ENCODE measurements around the gene VSTM4.

- TF ChIP-seq CTCF (IDR thresholded peaks at IDR 0.05; ENCODE audit: low read depth, low read length, poor library complexity, severe bottlenecking): no peak
- TF ChIP-seq EZH2phosphoT487 (IDR thresholded peaks at IDR 0.05; ENCODE audit: borderline replicate concordance, low read length): no peak
Measured at GRCh38 chr10:49160110-49160509, 44.8 kb upstream of the VSTM4 start.

All from DOHH2 (cell line).